OCI-M1 (cell line): ENCODE measurements around the gene KRT81.
"Not testable (repeated sequence)": the region's sequence is repeated elsewhere in the genome, so short reads cannot be mapped to it uniquely, and the experiment has no call there.

Source experiments
- DNase-seq: peaks from one replicate; lab custom pipeline; 2025; lab: John Stamatoyannopoulos, UW

Gene KRT81

DNA sequence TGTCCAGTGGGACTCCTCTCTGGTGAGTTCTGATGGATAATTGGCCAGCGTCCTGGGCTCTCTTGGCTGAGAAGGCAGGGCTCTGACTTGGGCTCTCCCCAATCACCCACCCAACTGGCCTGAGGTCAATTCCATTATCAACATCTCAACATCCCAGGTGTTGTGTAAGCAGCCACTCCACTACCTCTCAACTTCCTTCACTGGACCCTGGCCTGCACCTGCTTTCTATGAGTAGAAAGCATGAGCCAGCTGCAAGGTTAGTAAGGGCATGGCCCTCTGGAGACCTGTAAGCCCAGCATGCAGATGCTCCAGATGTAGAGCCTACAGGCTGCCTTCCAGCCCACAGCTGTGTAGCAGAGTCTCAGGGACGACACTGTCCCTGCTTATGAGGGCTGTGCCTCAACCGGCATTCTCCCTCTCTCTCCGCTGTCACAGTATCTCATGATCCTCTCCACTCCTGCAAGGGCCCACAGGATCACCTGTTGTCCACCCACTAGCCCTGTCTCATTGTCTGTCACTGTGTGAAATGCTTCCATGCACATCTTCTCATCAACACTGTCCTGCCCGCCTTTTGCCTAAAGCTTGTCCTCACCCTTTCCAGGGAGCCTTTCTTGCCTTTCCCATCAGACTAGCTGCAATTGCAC lies 5.4 kb upstream of the KRT81 start:
- DNase-seq, result no peak

DNA sequence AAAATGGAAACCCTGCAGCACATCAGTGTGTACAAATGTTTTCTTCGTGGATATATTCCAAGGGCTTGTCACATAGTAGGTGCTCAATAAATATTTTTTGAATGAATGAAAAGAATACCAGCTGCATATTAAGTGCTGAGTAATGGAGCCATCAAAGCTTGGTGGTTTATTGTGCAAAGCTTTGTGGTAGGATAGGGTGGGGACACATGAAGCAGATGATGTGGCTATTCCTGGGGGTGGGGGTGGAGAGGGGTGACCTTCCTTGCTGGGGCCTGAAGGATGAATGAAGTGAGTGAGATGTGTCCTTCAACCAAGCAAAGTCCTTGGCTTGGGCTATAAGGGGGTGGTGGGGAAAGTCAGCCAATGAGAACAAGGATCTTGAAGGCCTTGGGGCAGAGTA lies 4.3 kb upstream of the KRT81 start:
- DNase-seq, result no peak

DNA sequence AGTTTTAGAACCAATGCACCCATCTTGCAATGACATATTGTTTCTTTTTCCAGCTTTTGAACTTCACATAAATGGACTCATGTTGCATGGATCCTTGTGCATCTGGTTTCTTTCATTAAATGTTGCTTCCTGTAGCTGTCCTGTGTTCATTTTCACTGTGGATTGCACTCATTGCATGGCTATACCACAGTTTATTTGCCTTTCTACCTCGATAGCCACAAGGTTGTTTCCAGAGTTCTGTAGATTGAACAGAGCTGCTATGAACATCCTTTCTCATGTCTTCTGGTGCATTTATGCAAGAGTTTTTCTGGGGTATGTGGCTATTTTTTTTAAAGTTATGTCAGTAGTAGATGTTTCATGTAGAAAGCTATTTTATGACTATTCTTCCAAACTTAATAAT lies 3.5 kb upstream of the KRT81 start:
- no peak for DNase-seq

DNA sequence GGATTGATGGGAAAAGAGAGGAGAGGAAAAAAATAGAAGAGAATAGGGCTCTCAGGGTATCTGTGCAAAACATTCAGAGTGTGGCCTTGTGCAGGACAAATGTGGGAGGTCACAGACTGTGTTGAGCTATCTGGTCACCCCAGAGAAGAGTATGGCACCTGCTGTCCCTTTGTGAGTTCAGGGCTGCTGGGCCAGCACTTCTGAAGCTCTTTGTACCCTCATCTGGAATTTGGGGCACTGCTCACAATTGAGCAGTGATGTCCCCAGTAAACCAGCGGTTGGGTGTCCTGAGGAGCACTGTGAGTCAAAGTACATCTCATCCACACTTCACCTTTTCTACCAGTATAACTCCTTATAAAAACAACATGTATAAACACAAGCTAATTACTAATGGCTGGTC lies 2.6 kb upstream of the KRT81 start:
- no peak for DNase-seq

DNA sequence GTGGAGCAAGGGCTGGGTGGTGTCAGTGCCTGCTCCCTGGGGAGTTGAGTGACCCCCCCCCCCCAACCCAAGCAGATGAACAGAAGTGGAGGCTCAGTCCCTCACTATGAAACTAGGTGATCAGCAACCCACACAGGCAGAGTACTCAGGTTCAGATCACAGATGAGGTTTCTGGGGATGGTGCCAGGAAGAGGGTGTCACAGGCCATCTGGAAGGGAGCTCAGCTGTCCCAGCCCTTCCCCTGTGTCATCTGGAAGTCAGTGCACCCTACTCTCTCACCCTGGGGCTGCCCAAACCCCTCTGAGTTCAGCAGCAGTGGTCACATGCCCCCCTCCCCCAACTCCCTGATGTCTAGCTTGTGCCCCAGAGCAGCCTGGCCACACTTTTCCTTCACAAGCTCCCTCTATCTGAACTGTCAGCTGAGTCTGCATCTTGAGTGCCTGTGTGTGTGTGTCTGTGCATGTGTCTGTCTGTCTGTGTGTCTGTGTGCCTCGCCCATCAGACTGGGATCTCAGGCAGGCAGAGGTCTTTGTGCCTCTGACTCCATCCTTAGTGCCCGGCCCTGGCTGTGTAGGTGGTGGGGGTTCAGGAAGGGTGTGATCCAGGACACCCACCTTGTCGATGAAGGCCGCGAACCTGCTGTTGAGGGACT lies 725 bp downstream of the KRT81 start:
- DNase-seq, result not testable (repeated sequence)

DNA sequence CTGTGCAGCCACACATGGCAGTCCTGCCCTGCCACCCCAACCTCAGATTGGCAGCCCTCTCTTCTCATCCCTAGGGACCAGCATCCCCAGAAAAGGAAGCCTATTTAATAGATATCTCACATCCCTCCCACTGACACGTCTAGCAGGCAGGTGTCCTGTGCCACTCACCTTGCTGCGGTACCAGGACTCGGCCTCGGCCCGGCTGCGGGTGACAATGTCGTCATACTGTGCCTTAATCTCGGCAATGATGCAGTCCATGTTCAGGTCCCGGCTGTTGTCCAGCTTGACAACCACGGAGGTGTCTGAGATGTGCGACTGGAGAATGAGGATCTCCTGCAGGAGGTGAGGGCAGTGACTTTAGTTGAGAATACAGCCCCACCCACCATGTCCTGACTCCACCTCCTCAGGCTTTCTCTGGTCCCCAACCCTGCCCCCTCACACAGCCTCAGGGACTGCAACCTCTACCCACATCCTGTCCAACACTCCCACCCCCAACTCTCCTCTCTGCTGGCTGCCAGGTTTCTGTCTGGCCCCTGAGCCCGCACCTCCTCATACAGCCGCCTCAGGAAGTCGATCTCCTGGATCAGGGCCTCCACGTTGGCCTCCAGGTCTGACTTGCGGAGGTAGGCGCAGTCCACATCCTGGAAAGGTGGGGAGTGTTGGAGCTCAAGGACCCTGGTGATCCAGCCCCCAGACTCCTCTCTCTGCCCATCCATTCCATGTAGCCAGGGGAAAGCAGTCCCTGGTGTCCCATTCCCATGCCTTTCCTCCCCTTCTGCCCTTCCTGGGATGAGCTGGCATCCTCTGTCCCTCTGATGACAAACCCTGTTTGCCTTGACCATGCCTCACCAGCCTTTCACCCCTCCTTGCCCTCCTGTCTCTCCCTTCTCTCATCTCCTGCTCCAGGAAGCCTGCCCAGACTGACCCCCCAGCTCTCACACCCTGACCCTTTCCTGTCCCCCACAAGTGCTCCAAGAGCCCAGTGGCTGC lies 3.2 kb downstream of the KRT81 start:
- not testable (repeated sequence) for DNase-seq

DNA sequence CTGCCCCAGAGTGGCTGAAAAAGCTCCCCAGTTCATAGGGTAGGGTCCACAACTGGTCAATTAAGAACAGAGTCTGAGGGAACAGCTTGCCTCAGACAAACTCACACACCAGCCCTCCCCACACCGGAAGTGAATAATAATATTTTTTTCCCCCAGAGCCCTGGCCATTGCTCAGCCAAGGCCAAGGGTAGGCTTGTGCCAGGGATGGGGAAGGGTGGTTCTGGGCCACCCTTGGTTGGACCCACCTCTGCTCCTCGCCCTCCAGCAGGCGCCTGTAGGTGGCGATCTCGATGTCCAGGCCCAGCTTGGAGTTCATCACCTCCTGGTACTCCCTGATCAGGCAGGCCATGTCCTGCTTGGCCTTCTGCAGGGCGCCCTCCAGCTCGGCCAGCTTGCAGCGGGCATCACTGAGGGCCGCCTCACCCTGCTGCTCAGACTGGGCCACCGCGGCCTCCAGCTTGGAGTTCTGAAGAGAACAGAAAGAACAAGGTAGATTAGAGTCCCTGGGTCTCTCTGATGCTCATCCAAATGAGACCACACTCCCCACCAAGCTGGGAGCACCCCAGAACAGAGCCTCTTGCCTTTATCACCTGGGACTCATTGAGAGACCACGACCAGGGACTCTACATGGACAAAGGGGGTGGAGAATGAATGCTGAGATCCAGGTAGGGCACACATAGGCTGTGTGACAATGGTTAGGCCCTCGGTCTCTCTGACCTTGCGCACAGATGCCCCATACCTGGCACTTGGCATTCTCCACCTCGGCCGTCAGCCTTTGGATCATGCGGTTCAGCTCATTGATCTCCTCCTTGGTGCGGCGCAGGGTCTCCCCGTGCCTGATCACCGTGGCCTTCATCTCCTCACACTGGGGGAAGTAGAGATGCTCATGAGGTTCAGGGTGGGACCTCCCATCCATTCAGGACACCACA lies 4.2 kb downstream of the KRT81 start:
- DNase-seq, result not testable (repeated sequence)

DNA sequence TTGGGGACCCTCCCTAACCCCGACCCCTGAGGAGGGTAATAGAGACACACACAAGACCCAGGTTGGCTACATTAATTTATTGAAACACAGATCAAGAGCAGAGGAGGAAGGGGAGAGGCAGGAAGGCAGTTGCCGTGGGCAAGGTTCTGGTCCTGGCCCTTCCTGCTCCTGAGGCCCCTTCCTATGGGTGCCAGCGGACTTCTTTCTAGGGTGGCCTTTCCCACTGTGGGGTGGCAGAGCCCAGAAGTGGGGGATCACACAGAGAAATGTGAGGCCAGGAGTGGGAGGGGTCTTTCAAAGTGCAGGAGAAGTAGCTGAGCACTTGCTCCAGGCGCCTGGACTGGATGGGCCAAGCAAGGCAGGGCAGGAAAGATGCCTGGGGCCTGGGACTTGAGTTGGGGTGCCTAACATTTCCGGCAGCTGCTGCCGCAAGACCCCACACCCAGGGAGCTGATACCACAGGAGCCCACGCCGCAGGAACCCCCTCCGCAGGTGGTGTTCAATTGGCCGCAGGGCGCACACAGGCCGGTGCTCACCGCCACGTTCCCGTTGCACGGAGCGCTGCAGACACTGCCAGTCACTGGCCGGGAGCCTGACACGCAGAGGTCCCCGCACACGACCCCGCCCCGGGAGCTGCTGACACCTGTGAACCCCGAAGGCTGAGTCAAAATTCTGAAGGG lies 5.3 kb downstream of the KRT81 start:
- DNase-seq, result no peak

DNA sequence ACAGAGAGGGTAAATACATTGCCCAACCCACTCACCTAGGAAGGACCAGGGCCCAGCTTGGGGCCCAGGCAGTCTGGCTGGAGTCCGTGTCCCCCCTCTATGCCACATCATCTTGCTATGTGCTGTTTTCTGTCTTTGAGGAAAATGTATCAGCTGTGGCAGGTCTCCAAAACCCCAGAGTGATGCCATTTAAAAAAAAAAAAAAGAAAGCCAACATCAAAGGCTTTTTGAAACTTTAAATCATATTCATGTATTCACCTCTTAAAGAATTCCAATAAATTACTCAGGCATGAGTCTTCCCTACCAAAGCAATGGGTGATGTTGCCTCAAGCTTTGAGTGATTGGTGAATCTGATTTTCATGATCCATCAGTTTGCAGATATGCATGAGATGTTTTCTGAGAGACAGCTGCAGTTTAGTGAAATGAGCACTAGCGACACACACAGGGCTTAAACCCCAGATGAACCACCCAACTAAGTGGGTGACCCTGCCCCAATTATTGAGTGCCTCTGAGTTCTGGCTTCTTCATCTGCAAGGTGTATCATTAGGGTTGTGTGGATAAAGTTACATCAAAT lies 6.1 kb downstream of the KRT81 start:
- DNase-seq, result no peak

DNA sequence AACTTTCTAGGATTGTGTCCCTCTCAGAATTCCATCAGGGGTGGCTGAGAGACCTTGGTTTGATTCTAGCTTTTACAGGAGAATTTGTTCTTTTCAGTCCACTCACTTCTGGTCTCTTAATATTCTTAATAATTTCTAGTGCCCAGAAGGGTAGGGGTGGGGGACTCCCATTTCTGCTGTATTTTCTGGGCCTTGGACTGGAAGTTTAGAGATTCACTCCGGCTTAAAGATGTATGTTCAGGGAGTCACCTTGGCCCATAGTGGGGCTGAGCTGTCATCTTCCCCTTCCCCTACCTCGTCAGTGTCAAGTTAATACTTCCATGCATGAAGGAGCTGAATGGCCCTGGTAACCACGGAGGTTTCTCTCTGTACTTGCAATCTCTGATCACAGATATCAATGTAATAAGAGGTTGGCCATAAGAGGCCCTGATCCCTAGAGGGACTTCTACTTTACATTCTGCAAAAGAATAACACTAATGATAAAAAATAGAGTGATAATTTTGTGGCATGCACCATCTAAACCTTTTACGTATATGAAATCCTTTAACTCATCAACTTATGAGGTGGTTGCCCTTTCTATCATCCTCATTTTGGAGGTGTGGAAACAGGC lies 6.7 kb downstream of the KRT81 start:
- no peak for DNase-seq

DNA sequence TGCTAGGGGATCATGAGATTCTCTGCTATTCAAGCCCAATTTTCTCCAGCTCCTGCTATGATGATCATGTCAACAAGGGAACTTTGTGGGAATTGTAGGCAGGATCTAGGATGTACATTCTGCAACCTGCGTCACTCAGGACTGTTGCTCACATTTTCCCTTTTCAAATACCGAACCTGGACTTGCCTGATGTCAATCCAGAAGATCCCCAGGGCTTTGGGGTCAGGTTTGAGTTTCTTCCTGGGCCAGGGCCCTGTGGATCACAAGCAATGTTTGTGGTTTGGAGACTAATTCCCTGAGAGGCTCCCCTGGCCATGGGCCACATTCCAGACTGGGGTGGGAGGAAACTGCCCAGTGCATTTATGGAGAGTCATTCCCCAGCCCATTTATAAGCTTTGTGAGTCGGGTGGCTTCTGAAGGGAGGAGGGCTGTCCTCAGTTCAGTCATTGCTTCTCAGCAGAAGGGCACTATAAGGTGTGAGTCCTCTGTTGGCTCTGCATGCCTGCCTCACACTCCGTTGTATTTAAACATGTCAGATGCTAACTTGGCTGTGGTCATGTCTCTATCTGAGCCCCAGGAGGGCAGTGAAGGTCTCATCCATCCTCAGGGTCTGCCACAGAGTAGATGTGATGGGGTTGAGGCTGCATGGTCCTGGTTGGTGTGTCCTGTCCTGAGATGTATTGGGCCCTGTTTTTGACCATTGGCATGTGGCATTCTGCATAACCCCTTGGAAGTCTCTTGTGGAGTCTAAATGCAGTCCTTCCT lies 10.4 kb downstream of the KRT81 start:
- peak; percentile 43 for DNase-seq

DNA sequence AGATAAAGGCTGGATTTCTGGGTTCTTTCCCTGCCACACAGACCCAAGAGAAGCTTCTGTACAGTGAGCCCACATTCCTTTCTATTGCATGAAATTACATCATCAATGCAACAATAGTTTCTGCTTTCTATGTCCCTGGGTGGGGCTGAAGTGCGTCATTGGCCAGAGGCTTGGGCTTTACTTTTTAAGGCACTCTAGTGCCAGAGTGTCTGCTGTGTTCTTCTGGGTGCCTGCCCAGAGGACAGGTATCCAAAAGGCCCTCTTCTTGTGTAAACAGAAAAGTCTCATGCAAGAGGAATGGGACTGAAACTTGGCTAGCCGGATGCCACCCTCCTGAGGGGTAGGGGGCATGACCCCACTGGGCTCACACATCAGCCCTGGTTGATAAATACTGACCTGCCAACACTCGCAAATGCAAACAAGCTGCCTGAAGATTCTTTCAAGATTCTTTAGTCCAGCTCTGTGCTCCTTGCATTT lies 11.0 kb downstream of the KRT81 start:
- peak; percentile 93 for DNase-seq

DNA sequence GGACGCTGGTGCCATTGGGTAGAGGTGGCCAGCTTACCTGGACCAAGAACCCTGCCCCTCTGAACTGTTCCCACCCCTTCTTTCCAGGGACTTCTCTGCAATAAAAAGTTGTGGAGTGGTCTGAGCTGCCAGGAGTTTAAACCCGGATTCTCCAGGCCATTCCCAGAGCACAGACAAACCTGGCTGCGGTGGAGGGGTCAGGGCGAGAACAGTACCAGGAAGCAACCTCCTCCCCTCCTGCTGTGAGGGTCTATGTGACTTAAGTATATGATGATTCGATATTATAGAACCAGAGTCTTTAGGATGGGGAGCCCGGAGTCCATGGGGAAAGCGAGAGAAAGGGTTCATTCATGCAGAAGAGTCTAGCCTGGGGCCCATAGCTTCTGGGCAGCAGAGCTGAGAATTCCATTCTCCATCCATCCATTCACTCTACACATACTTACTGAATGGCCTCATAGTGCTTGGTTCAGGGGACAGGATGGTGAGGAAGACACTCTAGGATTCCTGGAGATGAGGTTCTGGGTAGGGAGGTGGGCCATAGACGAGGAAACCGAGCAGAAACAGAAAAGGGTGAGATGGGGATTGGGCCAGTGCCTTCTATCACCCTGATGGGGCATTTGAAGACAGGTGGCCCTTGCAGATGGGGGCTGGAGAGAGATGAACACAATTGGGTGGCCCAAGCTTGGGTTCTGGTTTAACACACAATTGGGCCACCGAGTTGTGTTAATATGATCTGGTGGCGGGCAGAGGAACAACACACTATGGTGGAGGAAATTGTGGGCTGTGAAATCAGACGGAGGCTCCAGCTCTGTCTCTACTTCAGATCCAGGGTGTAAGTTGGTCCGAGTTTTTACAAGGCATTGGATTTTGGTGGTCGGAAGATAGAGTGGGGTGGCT lies 11.7 kb downstream of the KRT81 start:
- DNase-seq, result no peak

DNA sequence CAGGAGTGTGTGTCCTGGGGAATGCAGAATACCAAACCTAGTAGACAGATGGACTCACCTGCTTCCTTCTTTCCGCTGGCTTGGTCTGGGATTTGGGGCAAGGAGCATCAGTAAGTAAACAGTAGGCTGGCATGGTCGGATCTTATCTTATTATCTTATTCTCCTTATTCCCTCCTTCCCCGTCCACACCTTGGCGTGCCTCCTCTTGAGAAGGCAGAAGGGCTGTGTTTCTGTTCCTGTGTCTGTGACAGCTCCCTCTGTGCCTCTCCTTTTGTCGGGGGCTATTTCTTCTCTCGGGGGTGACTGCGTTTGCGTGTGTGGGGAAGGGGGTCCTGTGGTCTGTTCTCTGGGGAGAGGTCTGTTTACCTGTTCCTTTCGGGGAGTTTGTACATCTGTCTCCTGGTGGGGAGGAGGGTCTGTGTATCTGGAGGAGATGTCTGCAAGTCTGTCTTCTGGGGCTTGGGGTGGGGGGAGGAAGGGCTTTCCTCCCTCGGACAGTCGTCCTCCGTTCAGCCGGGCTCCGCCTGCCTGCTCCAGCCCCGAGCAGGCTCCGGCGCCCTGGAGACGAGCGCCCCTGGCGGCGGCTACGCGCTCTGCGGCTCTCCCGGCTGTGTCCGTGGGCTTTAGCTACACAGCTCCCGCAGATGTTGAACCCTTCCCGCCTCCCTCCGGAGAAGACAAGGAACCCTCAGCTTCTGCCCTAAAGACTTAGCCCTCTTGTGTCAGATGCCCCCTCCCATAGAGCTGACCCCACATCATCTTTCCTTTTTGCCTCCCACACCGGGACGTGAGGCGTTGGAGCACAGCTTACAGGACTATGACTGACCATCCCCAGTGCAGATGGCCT lies 12.5 kb downstream of the KRT81 start:
- DNase-seq, result peak; percentile 91

DNA sequence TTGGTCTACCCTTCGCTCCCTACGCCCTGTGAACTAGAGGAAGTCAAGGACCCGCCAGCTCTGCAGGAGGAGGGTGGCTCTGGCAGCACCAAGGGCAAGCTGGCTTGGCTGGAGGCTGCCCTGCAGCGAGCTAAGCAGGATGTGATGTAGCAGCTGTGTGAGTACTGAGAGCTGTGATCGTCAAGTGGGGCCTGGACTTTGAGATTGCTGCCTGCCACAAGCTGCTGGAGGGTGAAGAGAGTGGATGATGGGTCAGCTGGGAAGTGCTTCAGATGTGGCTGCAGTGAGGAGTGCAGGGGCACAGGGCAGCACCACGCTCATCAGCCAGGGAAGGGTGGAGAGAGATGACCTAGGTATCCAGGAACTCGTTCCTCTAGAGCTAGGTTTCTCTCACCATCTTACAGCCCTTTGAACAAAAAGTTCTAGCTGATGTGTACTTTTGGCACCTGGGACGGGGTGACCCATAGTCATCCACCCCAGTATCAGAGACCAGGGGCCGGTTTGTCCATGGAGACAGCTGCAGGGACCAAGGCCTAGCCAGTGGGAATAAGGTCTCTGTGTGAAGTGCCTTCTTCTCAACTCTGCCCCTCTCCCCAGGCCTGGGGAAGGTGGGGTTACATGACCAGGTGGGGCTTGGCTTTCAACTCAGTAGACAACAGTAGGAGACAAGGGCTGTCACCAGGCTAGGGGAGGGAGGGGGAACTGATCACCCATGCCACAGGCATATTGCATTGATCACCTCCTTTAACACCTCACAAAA lies 13.7 kb downstream of the KRT81 start:
- no peak for DNase-seq

DNA sequence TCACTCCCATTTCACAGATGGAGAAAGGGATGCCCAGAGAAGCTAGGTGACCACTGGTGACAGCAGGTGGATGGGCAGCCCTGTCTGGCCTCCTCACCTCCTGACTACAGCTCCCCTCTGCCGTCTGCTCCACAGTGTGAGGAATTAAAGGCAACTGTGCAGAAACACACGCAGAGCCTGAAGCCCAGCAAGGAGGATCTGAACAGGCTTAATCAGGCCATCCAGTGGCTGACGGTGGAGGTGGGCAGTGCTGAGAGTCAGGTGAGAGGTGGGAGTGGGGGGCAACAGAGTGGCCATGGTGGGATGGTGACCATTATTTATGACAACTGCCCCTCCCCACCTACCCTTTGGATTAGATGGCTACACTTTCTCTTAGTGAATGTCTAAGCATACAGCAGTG lies 15.6 kb downstream of the KRT81 start:
- DNase-seq, result no peak
